ENCODE results near the gene MIA3.
"Not testable (repeated sequence)": the region's sequence is repeated elsewhere in the genome, so short reads cannot be mapped to it uniquely, and the experiment has no call there.

MIA3 gene

GRCh38 chr1:222652676-222653075 is 34.8 kb downstream of the MIA3 start:
- no peak overlapping the region for H3K27ac ChIP-seq
- no peak for TF ChIP-seq CTCF (conservative IDR thresholded peaks at IDR 0.05)
- TF ChIP-seq ZFX (IDR thresholded peaks at IDR 0.05) = no peak

GRCh38 chr1:222653178-222653827 is 35.4 kb downstream of the MIA3 start:
- no peak overlapping the region for H3K27ac ChIP-seq
- no peak for TF ChIP-seq ZFX (IDR thresholded peaks at IDR 0.05)
- no peak for TF ChIP-seq CTCF (conservative IDR thresholded peaks at IDR 0.05)

GRCh38 chr1:222654849-222655248 is 37.0 kb downstream of the MIA3 start:
- no peak overlapping the region for H3K27ac ChIP-seq
- TF ChIP-seq ZFX (IDR thresholded peaks at IDR 0.05) (no peak), CTCF (conservative IDR thresholded peaks at IDR 0.05) (no peak)

GRCh38 chr1:222656391-222657155 is 38.7 kb downstream of the MIA3 start:
- TF ChIP-seq CTCF (conservative IDR thresholded peaks at IDR 0.05) (no peak), ZFX (IDR thresholded peaks at IDR 0.05) (no peak)
- no peak overlapping the region for H3K27ac ChIP-seq

- TF ChIP-seq ZFX (IDR thresholded peaks at IDR 0.05) (no peak), CTCF (conservative IDR thresholded peaks at IDR 0.05) (no peak)
These were observed 40.0 kb downstream of the MIA3 start for GRCh38 chr1:222657899-222658298.

GRCh38 chr1:222663431-222663934 is 45.6 kb downstream of the MIA3 start:
- TF ChIP-seq ZFX (IDR thresholded peaks at IDR 0.05) (no peak), CTCF (conservative IDR thresholded peaks at IDR 0.05) (no peak)

More at GRCh38 chr1:222657899-222658298, 40.0 kb downstream of the MIA3 start:
- no peak overlapping the region for H3K27ac ChIP-seq

GRCh38 chr1:222665964-222666363 is 48.1 kb downstream of the MIA3 start:
- H3K27ac ChIP-seq = no peak overlapping the region
- TF ChIP-seq ZFX (IDR thresholded peaks at IDR 0.05) = no peak
- no peak for TF ChIP-seq CTCF (conservative IDR thresholded peaks at IDR 0.05)

More at GRCh38 chr1:222663431-222663934, 45.6 kb downstream of the MIA3 start:
- no peak overlapping the region for H3K27ac ChIP-seq

GRCh38 chr1:222668184-222668583 is 50.3 kb downstream of the MIA3 start:
- H3K27ac ChIP-seq = not testable (repeated sequence)

- not testable (repeated sequence) for H3K27ac ChIP-seq
These were observed 51.2 kb downstream of the MIA3 start for GRCh38 chr1:222669107-222669506.

All from C4-2B (cell line).